Trophoblast cell (in vitro differentiated cells and primary cell): ENCODE data around the gene EVL.

Experiments
- DNase-seq, 2 donors: peaks; one replicate each; pipeline ENCODE4 v3.0.0-alpha.2; 2016
- H2AFZ ChIP-seq: 2 replicates; pipeline ENCODE4 v1.6.1; 2013; ENCODE audit warnings: low read length, moderate library complexity, mild to moderate bottlenecking; ENCODE audit not compliant: insufficient read depth, poor library complexity
- H2AK5ac ChIP-seq: 2 replicates; pipeline ENCODE4 v1.6.1; 2013; ENCODE audit warnings: mild to moderate bottlenecking, low read length
- H2BK120ac ChIP-seq: 2 replicates; pipeline ENCODE4 v1.6.1; 2013; ENCODE audit warnings: low read length, mild to moderate bottlenecking, moderate library complexity; ENCODE audit not compliant: insufficient read depth, poor library complexity
- H2BK12ac ChIP-seq: 2 replicates; pipeline ENCODE4 v1.6.1; 2013; ENCODE audit warnings: mild to moderate bottlenecking, low read length, moderate library complexity
- H2BK5ac ChIP-seq: 2 replicates; pipeline ENCODE4 v1.6.1; 2013; ENCODE audit warnings: low read length, low read depth, moderate library complexity, mild to moderate bottlenecking; ENCODE audit not compliant: poor library complexity
- H3K14ac ChIP-seq: 2 replicates; pipeline ENCODE4 v1.6.1; 2013; ENCODE audit warnings: mild to moderate bottlenecking, low read length
- H3K18ac ChIP-seq: 2 replicates; pipeline ENCODE4 v1.6.1; 2013; ENCODE audit warnings: mild to moderate bottlenecking, low read length
- H3K23ac ChIP-seq: 2 replicates; pipeline ENCODE4 v1.6.1; 2013; ENCODE audit warnings: low read length
- H3K27ac ChIP-seq: 2 replicates; pipeline ENCODE4 v1.5.1; 2013; ENCODE audit warnings: low read depth, mild to moderate bottlenecking, inconsistent platforms, low read length, moderate library complexity
- H3K27me3 ChIP-seq: 2 replicates; pipeline ENCODE4 v1.6.1; 2013; ENCODE audit warnings: inconsistent platforms, mild to moderate bottlenecking, low read length, moderate library complexity; ENCODE audit not compliant: insufficient read depth
- H3K36me3 ChIP-seq, 2 experiments: 1 replicate in 1 of 2; 2 replicates in 1 of 2; pipeline ENCODE4 v1.6.1; 2013; ENCODE audit warnings: low read length in 2 of 2, mild to moderate bottlenecking in 2 of 2, moderate library complexity in 1 of 2; ENCODE audit not compliant: insufficient read depth in 2 of 2, control insufficient read depth in 1 of 2
- H3K4ac ChIP-seq: 2 replicates; pipeline ENCODE4 v1.6.1; 2013; ENCODE audit warnings: low read depth, mild to moderate bottlenecking, low read length, moderate library complexity
- H3K4me1 ChIP-seq, 2 experiments: 1 replicate in 1 of 2; 2 replicates in 1 of 2; pipeline ENCODE4 v1.6.1; 2013; ENCODE audit warnings: low read length in 2 of 2, mild to moderate bottlenecking in 2 of 2, moderate library complexity in 1 of 2; ENCODE audit not compliant: insufficient read depth in 2 of 2, control insufficient read depth in 1 of 2
- H3K4me2 ChIP-seq: 2 replicates; pipeline ENCODE4 v1.6.1; 2013; ENCODE audit warnings: inconsistent platforms, mild to moderate bottlenecking, low read length, moderate library complexity
- H3K4me3 ChIP-seq: 2 replicates; pipeline ENCODE4 v1.5.1; 2013; ENCODE audit warnings: mild to moderate bottlenecking, low read depth, low read length, inconsistent platforms
- H3K79me1 ChIP-seq: one replicate; pipeline ENCODE4 v1.6.1; 2013; ENCODE audit warnings: low read length
- H3K79me2 ChIP-seq: 2 replicates; pipeline ENCODE4 v1.6.1; 2013; ENCODE audit warnings: low read length, mild to moderate bottlenecking; ENCODE audit not compliant: control insufficient read depth, insufficient read depth, poor library complexity
- H3K9ac ChIP-seq: 2 replicates; pipeline ENCODE4 v1.6.1; 2013; ENCODE audit warnings: mild to moderate bottlenecking, low read length
- H3K9me3 ChIP-seq: 2 replicates; pipeline ENCODE4 v1.6.1; 2013; ENCODE audit warnings: low read depth, mild to moderate bottlenecking, control low read depth, inconsistent platforms, low read length; ENCODE audit not compliant: insufficient read depth
- H4K12ac ChIP-seq: 2 replicates; pipeline ENCODE4 v1.6.1; 2013; ENCODE audit warnings: low read depth, mild to moderate bottlenecking, low read length, moderate library complexity
- H4K8ac ChIP-seq: 2 replicates; pipeline ENCODE4 v1.6.1; 2013; ENCODE audit warnings: low read depth, mild to moderate bottlenecking, low read length, moderate library complexity
- H4K91ac ChIP-seq: one replicate; pipeline ENCODE4 v1.6.1; 2013; ENCODE audit warnings: low read depth, mild to moderate bottlenecking, low read length, moderate library complexity
- WGBS: extraction: QIAGEN DNeasy Blood & Tissue Kit; methylation state at CpG from one replicate; pipeline ENCODE4 v1.1.7; 2013; ENCODE audit warnings: missing lambda C conversion rate; ENCODE audit not compliant: insufficient read length, insufficient coverage; ENCODE audit errors: extremely low coverage; 5-methylcytosine and 5-hydroxymethylcytosine counted together

EVL gene

GRCh38 chr14:100115726-100116125, 50.5 kb downstream of the EVL start:
- no peak overlapping the region for H2BK12ac ChIP-seq
- no peak overlapping the region for H3K4ac ChIP-seq
- H2AFZ ChIP-seq = no peak overlapping the region
- no peak overlapping the region for H3K4me2 ChIP-seq
- H3K14ac ChIP-seq = no peak overlapping the region
- H3K9me3 ChIP-seq = no peaks in the 10 kb centered on the region
- no peak overlapping the region for H3K23ac ChIP-seq
- H4K12ac ChIP-seq = no peak overlapping the region
- H3K27me3 ChIP-seq = no peaks in the 10 kb centered on the region
- H3K9ac ChIP-seq = no peak overlapping the region
- no peak overlapping the region for H4K91ac ChIP-seq
- H2BK5ac ChIP-seq = no peak overlapping the region
- no peak overlapping the region for H3K27ac ChIP-seq
- no peak overlapping the region for H3K18ac ChIP-seq
- H3K79me1 ChIP-seq = no peaks in the 10 kb centered on the region
- H4K8ac ChIP-seq = no peak overlapping the region
- H3K79me2 ChIP-seq = no peaks in the 10 kb centered on the region
- no peak overlapping the region for H3K4me3 ChIP-seq
- no CpG with 5 or more reads among the region's 8 CpGs for WGBS
- no peak overlapping the region for H2BK120ac ChIP-seq
- H2AK5ac ChIP-seq = no peak overlapping the region
- no peaks in the 10 kb centered on the region for H3K36me3 ChIP-seq
- no peak for DNase-seq
- peaks cover 4 to 8% of the 10 kb centered on the region in 2 experiments for H3K4me1 ChIP-seq

- no peak for DNase-seq
- no peak overlapping the region for H4K8ac ChIP-seq
- WGBS = no CpG with 5 or more reads among the region's 3 CpGs
Measured at GRCh38 chr14:100116134-100116533, 50.9 kb downstream of the EVL start.

GRCh38 chr14:100117026-100117425, 51.8 kb downstream of the EVL start:
- no peak overlapping the region for H2BK120ac ChIP-seq
- no peak overlapping the region for H2AFZ ChIP-seq
- H3K9me3 ChIP-seq = no peaks in the 10 kb centered on the region
- no peak overlapping the region for H3K4me2 ChIP-seq
- H3K4me1 ChIP-seq = peaks cover 0 to 5% of the 10 kb centered on the region in 2 experiments
- H4K91ac ChIP-seq = no peak overlapping the region
- no peaks in the 10 kb centered on the region for H3K79me1 ChIP-seq
- H3K36me3 ChIP-seq = no peaks in the 10 kb centered on the region
- no peak for DNase-seq
- H4K12ac ChIP-seq = no peak overlapping the region
- H4K8ac ChIP-seq = no peak overlapping the region
- no peak overlapping the region for H3K27ac ChIP-seq
- no peak overlapping the region for H2BK12ac ChIP-seq
- no peak overlapping the region for H3K14ac ChIP-seq
- H3K23ac ChIP-seq = no peak overlapping the region
- H3K79me2 ChIP-seq = no peaks in the 10 kb centered on the region
- no peaks in the 10 kb centered on the region for H3K27me3 ChIP-seq
- H2BK5ac ChIP-seq = no peak overlapping the region
- H3K4me3 ChIP-seq = no peak overlapping the region
- no peak overlapping the region for H2AK5ac ChIP-seq
- no peak overlapping the region for H3K9ac ChIP-seq
- H3K4ac ChIP-seq = no peak overlapping the region
- H3K18ac ChIP-seq = no peak overlapping the region
- WGBS = no CpG with 5 or more reads among the region's 10 CpGs

More at GRCh38 chr14:100116134-100116533, 50.9 kb downstream of the EVL start:
- no peaks in the 10 kb centered on the region for H3K27me3 ChIP-seq
- H3K23ac ChIP-seq = no peak overlapping the region
- H3K4me2 ChIP-seq = no peak overlapping the region
- no peak overlapping the region for H3K18ac ChIP-seq
- H2BK120ac ChIP-seq = no peak overlapping the region
- H3K4me1 ChIP-seq = peaks cover 4 to 8% of the 10 kb centered on the region in 2 experiments
- H3K79me1 ChIP-seq = no peaks in the 10 kb centered on the region
- no peak overlapping the region for H2BK5ac ChIP-seq
- no peak overlapping the region for H2AK5ac ChIP-seq
- H3K14ac ChIP-seq = no peak overlapping the region
- H2BK12ac ChIP-seq = no peak overlapping the region
- H3K36me3 ChIP-seq = no peaks in the 10 kb centered on the region
- no peak overlapping the region for H3K27ac ChIP-seq
- no peak overlapping the region for H3K9ac ChIP-seq
- no peaks in the 10 kb centered on the region for H3K9me3 ChIP-seq
- no peak overlapping the region for H3K4ac ChIP-seq
- no peak overlapping the region for H4K12ac ChIP-seq
- H3K4me3 ChIP-seq = no peak overlapping the region
- no peak overlapping the region for H4K91ac ChIP-seq
- no peak overlapping the region for H2AFZ ChIP-seq
- H3K79me2 ChIP-seq = no peaks in the 10 kb centered on the region

GRCh38 chr14:100117633-100118395, 52.6 kb downstream of the EVL start:
- H2AFZ ChIP-seq = no peak overlapping the region
- no peak overlapping the region for H3K4ac ChIP-seq
- no peaks in the 10 kb centered on the region for H3K79me2 ChIP-seq
- no peaks in the 10 kb centered on the region for H3K36me3 ChIP-seq
- no peak overlapping the region for H4K8ac ChIP-seq
- H3K23ac ChIP-seq = no peak overlapping the region
- no peak overlapping the region for H2AK5ac ChIP-seq
- H2BK120ac ChIP-seq = no peak overlapping the region
- WGBS = no CpG with 5 or more reads among the region's 14 CpGs
- no peak overlapping the region for H2BK5ac ChIP-seq
- no peak for DNase-seq
- no peak overlapping the region for H3K27ac ChIP-seq
- no peak overlapping the region for H3K4me3 ChIP-seq
- H3K4me1 ChIP-seq = peaks cover 0 to 3% of the 10 kb centered on the region in 2 experiments
- H3K4me2 ChIP-seq = no peak overlapping the region
- no peak overlapping the region for H4K91ac ChIP-seq
- no peak overlapping the region for H4K12ac ChIP-seq
- H3K14ac ChIP-seq = no peak overlapping the region
- no peaks in the 10 kb centered on the region for H3K79me1 ChIP-seq
- no peaks in the 10 kb centered on the region for H3K27me3 ChIP-seq
- H3K9me3 ChIP-seq = no peaks in the 10 kb centered on the region
- no peak overlapping the region for H3K9ac ChIP-seq
- no peak overlapping the region for H2BK12ac ChIP-seq
- H3K18ac ChIP-seq = no peak overlapping the region
